Brain pericyte (primary cell): ENCODE measurements around the gene RNPS1.
"Not testable (repeated sequence)": the region's sequence is repeated elsewhere in the genome, so short reads cannot be mapped to it uniquely, and the experiment has no call there.

ENCODE experiments used
- DNase-seq: peaks from one replicate; pipeline ENCODE4 v3.0.0-alpha.2; 2012; ENCODE audit warnings: low read depth, low spot score

RNPS1 gene

GRCh38 chr16:2257726-2258125 is 10.2 kb downstream of the RNPS1 start:
- DNase-seq: no peak

- no peak for DNase-seq
These were observed 11.3 kb downstream of the RNPS1 start for GRCh38 chr16:2256531-2257140.

- DNase-seq: no peak
These were observed 14.6 kb downstream of the RNPS1 start for GRCh38 chr16:2253293-2253692.

GRCh38 chr16:2252806-2253148 is 15.1 kb downstream of the RNPS1 start:
- DNase-seq: no peak

GRCh38 chr16:2251296-2252111 is 16.4 kb downstream of the RNPS1 start, which contains the start of gene ECI1:
Gene ECI1 (minus strand): TSS chr16:2251587. CDS start chr16:2251566, 21 bp downstream.
- DNase-seq: peak; percentile 79

- no peak for DNase-seq
These were observed 17.2 kb downstream of the RNPS1 start for GRCh38 chr16:2250652-2251295.

- no peak for DNase-seq
These were observed 21.5 kb downstream of the RNPS1 start for GRCh38 chr16:2246301-2246885.

GRCh38 chr16:2244926-2245795 is 22.8 kb downstream of the RNPS1 start:
- no peak for DNase-seq

- DNase-seq: no peak
These were observed 23.6 kb downstream of the RNPS1 start for GRCh38 chr16:2244301-2244700.

GRCh38 chr16:2243781-2244180 is 24.1 kb downstream of the RNPS1 start:
- no peak for DNase-seq

- no peak for DNase-seq
These were observed 24.8 kb downstream of the RNPS1 start for GRCh38 chr16:2243031-2243528.

- no peak for DNase-seq
These were observed 25.3 kb downstream of the RNPS1 start for GRCh38 chr16:2242598-2242997.

GRCh38 chr16:2240331-2240730 is 27.6 kb downstream of the RNPS1 start:
- DNase-seq: not testable (repeated sequence)

GRCh38 chr16:2238838-2239675 is 28.9 kb downstream of the RNPS1 start:
- DNase-seq: no peak

GRCh38 chr16:2238150-2238837 is 29.6 kb downstream of the RNPS1 start:
- no peak for DNase-seq

GRCh38 chr16:2237493-2238149 is 30.3 kb downstream of the RNPS1 start:
- no peak for DNase-seq

- no peak for DNase-seq
These were observed 30.8 kb downstream of the RNPS1 start for GRCh38 chr16:2237102-2237482.

- no peak for DNase-seq
These were observed 31.4 kb downstream of the RNPS1 start, which contains the start of gene DNASE1L2 for GRCh38 chr16:2236337-2237101. Gene DNASE1L2 (plus strand): TSS chr16:2236444. CDS start chr16:2236817, 373 bp downstream.
